ENCODE measurements around the gene MRPL11. TPM values are rescaled to one million over a fixed set of nuclear protein-coding genes. Genes with fewer than 3 reads are reported as not detected.

Gene MRPL11
- total RNA-seq, 1 experiment from 2014 or later, result 97.9 TPM

DNA sequence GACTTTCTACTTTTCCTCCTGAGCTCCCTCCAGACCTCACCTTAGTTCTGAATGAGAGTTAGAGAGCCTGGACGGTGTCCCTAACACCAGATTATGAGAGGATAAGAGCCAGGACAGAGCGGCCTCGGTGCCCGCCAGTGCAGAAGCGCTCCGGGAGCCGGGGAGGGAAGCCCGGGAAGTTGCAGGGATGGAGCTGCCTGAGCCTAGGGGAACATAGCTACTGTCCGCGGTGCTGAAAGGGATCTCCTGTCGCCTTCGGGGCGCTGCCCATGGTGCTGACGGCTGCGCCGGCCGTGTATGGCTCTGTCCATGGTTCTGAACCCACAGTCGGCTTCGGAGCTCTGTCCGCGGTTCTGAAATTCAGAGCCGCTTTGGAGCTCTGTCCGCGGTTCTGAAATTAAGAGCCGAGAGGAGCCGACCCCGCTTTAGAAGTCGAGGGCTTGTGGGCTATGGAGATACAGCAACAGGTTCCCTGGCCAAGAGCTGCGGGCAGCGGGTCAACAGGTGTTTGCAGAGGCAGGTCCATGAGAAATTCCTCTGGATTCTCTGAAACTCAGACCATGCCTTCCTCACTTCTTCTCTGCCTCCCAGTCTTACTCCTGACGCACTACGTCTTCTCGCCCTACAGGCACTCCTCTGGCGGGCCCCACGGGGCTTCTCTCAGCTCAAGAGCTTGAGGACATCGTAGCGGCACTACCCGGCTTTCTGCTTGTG is 17.0 kb downstream of the MRPL11 start:
- no peaks in the 10 kb centered on the region for H3K4me1 ChIP-seq (ENCODE audit: insufficient read depth, low read length, poor library complexity, severe bottlenecking)
- no peak for TF ChIP-seq EZH2 (IDR thresholded peaks at IDR 0.05; ENCODE audit: borderline replicate concordance, low read depth, low read length, poor library complexity, severe bottlenecking)
- TF ChIP-seq, protein P1, sequence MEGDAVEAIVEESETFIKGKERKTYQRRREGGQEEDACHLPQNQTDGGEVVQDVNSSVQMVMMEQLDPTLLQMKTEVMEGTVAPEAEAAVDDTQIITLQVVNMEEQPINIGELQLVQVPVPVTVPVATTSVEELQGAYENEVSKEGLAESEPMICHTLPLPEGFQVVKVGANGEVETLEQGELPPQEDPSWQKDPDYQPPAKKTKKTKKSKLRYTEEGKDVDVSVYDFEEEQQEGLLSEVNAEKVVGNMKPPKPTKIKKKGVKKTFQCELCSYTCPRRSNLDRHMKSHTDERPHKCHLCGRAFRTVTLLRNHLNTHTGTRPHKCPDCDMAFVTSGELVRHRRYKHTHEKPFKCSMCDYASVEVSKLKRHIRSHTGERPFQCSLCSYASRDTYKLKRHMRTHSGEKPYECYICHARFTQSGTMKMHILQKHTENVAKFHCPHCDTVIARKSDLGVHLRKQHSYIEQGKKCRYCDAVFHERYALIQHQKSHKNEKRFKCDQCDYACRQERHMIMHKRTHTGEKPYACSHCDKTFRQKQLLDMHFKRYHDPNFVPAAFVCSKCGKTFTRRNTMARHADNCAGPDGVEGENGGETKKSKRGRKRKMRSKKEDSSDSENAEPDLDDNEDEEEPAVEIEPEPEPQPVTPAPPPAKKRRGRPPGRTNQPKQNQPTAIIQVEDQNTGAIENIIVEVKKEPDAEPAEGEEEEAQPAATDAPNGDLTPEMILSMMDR (conservative IDR thresholded peaks at IDR 0.05; ENCODE audit: low read depth, low read length), result no peak
- intact Hi-C loops (cut with micrococcal nuclease; ENCODE audit: unreplicated experiment), result no loop called here
- H3K27me3 ChIP-seq (replicated peaks; ENCODE audit: insufficient read depth, low read depth, low read length, poor library complexity), result peaks cover 24% of the 10 kb centered on the region
- H3K9me3 ChIP-seq (ENCODE audit: low read depth, low read length, poor library complexity, severe bottlenecking), result no peaks in the 10 kb centered on the region
- ChIA-PET CTCF (interaction anchor here (0.6 to 1.4 kb wide), 6 partner anchors 9 to 257 kb away, joined by 3 to 10 read pairs (median 6); partner anchors contain the start of gene MRPL11), POLR2A (ENCODE audit: low non-redundant PET) (interaction anchor here (0.5 to 0.8 kb wide), 3 partner anchors 45 to 326 kb away, joined by 3 to 4 read pairs (median 3); partner anchors contain the start of gene PELI3)
- peak; percentile 94 for DNase-seq (ENCODE audit: low spot score)
- H3K27ac ChIP-seq (ENCODE audit: low read depth, low read length, poor library complexity, severe bottlenecking), result no peak overlapping the region
- H3K4me3 ChIP-seq (ENCODE audit: low read depth, low read length, poor library complexity, severe bottlenecking), result no peak overlapping the region
- BruUV-seq (replicated peaks), result no TSS peak
- H3K36me3 ChIP-seq (ENCODE audit: insufficient read depth, low read length, poor library complexity, severe bottlenecking), result no peaks in the 10 kb centered on the region

DNA sequence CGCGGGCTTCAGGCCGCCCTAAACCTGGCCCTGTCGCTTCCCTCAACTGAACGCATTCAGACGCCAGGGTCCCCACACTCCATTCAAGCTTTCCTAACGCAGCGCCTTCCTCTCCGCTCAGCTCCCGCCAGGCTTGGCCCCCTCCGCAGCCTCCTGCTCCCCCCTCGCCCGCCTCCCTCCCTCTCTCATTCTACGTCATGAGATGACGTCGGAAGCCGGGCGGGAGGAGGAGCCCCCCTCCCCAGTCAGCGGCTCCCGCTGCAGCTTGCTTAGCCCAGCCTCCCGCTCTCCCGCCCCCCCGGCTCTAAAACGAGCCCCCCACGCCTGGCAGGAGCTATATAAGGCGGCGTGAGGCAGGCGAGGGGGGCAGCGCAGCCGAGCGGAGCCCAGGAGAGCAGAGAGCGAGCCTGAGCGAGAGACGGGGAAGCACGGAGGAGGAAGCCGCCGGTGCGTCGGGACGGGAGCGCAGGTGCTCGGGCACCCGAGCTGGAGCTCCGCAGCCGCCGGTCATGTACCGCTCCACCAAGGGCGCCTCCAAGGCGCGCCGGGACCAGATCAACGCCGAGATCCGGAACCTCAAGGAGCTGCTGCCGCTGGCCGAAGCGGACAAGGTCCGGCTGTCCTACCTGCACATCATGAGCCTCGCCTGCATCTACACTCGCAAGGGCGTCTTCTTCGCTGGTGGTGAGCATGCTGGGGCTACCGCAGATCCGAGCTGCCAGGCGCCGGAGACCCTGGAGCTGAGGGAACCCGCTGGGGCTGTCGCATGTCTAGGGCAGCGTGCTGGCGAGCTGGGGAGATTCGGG is 17.8 kb downstream of the MRPL11 start, which contains the start of gene NPAS4:
Gene NPAS4, plus strand, starts transcription at position 365 of the 806 bp plus-strand sequence. Its CDS starts 145 bp downstream, at position 510.
- ChIA-PET POLR2A (ENCODE audit: low non-redundant PET) (interaction anchor here (0.5 to 0.8 kb wide), 3 partner anchors 46 to 327 kb away, joined by 3 to 4 read pairs (median 3); partner anchors contain the start of gene PELI3), CTCF (interaction anchor here (1.0 to 1.4 kb wide), 5 partner anchors 12 to 257 kb away, joined by 3 to 10 read pairs (median 8); partner anchors contain the start of gene MRPL11)
- BruUV-seq (replicated peaks), result no TSS peak
- Histone ChIP-seq H3K9me3 (ENCODE audit: low read depth, low read length, poor library complexity, severe bottlenecking) (no peaks in the 10 kb centered on the region), H3K4me1 (ENCODE audit: insufficient read depth, low read length, poor library complexity, severe bottlenecking) (no peaks in the 10 kb centered on the region), H3K36me3 (ENCODE audit: insufficient read depth, low read length, poor library complexity, severe bottlenecking) (no peaks in the 10 kb centered on the region), H3K27me3 (replicated peaks; ENCODE audit: insufficient read depth, low read depth, low read length, poor library complexity) (peaks cover 24% of the 10 kb centered on the region), H3K4me3 (ENCODE audit: low read depth, low read length, poor library complexity, severe bottlenecking) (no peak within 1 kb of the TSS), H3K27ac (ENCODE audit: low read depth, low read length, poor library complexity, severe bottlenecking) (no peak within 1 kb of the TSS)
- intact Hi-C loops (cut with micrococcal nuclease; ENCODE audit: unreplicated experiment), result no loop called here
- TF ChIP-seq, protein P1 (conservative IDR thresholded peaks at IDR 0.05; ENCODE audit: low read depth, low read length), result no peak
- peak; percentile 54 for TF ChIP-seq EZH2 (IDR thresholded peaks at IDR 0.05; ENCODE audit: borderline replicate concordance, low read depth, low read length, poor library complexity, severe bottlenecking)
- no peak for DNase-seq (ENCODE audit: low spot score)

DNA sequence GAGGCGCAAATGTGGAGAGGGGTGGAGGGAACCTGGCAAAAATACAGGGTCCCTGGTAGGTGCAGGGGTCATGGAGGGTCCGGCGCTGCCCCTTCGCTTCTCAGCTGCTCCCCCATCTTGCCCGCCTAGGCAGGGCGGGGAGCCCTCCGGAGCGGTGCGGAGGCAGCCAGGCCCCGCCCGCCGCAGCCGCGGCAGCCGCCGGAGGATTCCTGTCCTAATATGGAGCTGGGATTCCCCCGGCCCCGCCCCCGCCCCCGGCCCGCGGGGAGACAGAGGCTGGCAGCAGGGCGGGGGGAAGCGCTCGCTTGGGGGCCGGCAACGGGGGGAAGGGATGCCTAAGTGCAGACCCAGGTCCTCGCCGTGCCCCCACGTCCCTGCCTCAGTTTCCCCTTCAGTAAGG is 18.8 kb downstream of the MRPL11 start:
- no peaks in the 10 kb centered on the region for H3K4me1 ChIP-seq (ENCODE audit: insufficient read depth, low read length, poor library complexity, severe bottlenecking)
- H3K4me3 ChIP-seq (ENCODE audit: low read depth, low read length, poor library complexity, severe bottlenecking), result no peak overlapping the region
- H3K9me3 ChIP-seq (ENCODE audit: low read depth, low read length, poor library complexity, severe bottlenecking), result no peaks in the 10 kb centered on the region
- ChIA-PET CTCF (no interaction called here), POLR2A (ENCODE audit: low non-redundant PET) (no interaction called here)
- no peak for DNase-seq (ENCODE audit: low spot score)
- TF ChIP-seq, protein P1 (conservative IDR thresholded peaks at IDR 0.05; ENCODE audit: low read depth, low read length), result no peak
- TF ChIP-seq EZH2 (IDR thresholded peaks at IDR 0.05; ENCODE audit: borderline replicate concordance, low read depth, low read length, poor library complexity, severe bottlenecking), result no peak
- intact Hi-C loops (cut with micrococcal nuclease; ENCODE audit: unreplicated experiment), result no loop called here
- no TSS peak for BruUV-seq (replicated peaks)
- no peaks in the 10 kb centered on the region for H3K36me3 ChIP-seq (ENCODE audit: insufficient read depth, low read length, poor library complexity, severe bottlenecking)
- no peak overlapping the region for H3K27ac ChIP-seq (ENCODE audit: low read depth, low read length, poor library complexity, severe bottlenecking)
- peaks cover 24% of the 10 kb centered on the region for H3K27me3 ChIP-seq (replicated peaks; ENCODE audit: insufficient read depth, low read depth, low read length, poor library complexity)
